Renal cortex interstitium (tissue), 11 donors: Measurements from ENCODE around the gene LCN2. TPM values are rescaled to one million over a fixed set of nuclear protein-coding genes. Genes with fewer than 3 reads are reported as not detected.
"Not testable (repeated sequence)": the region's sequence is repeated elsewhere in the genome, so short reads cannot be mapped to it uniquely, and the experiment has no call there.

ENCODE experiments used
- DNase-seq, 11 donors: peaks; one replicate each; pipeline ENCODE4 v3.0.0-alpha.2; 2013; ENCODE audit warnings: low read depth in 9 of 11, low spot score in 4 of 11; ENCODE audit errors: extremely low read depth in 1 of 11
- polyA plus RNA-seq, 3 donors: library from polyadenylated mRNA; unstranded; fragments of 120-200 nt; gene quantifications; one replicate each; pipeline ENCODE4 v1.2.1, GENCODE V29; 2013; ENCODE audit not compliant: insufficient read length in 3 of 3

LCN2 gene
- polyA plus RNA-seq, 3 donors, result 1.2 to 1.3 (median 1.2) TPM

- DNase-seq, result not testable (repeated sequence)
Measured at GRCh38 chr9:128111726-128112125, 37.5 kb upstream of the LCN2 start.

DNA sequence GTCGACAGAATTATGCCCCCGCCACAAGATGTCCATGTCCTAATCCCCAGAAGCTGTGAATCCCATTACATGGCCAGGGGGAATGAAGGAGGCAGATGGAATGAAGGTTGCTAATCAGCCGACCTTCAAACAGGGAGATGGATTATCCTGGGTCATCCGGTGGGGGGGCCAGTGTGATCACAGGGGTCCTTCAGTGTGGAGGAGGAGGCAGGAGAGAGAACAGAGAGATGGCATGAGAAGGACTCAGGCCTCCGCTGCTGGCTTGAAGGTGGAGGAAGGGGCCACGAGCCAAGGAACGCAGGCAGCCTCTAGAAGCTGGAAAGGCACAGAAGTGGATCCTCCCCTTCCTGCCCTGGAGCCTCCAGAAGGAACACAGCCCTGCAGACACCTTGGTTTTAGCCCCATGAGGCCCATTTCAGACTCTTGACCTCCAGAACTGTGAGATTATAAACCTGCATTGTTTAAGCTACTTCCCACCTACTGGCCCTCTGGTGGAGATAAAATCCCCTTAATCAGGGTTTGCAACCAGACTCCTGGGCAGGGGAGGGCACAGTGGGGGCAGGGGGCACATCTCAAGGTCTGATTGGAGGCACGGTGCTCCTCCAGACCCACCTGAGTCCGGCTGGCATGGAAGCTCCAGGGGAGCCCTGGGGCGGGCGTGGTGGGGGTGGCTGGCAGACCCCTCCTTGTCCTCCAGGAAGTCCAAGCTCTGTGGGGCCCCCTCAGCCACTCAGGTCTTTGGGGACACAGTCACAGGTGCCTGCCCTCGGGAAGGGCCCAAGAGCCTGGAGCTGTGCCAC, 35.5 kb upstream of the LCN2 start:
- DNase-seq, result no peak

GRCh38 chr9:128114326-128115186, 34.7 kb upstream of the LCN2 start:
- DNase-seq, result no peak

DNA sequence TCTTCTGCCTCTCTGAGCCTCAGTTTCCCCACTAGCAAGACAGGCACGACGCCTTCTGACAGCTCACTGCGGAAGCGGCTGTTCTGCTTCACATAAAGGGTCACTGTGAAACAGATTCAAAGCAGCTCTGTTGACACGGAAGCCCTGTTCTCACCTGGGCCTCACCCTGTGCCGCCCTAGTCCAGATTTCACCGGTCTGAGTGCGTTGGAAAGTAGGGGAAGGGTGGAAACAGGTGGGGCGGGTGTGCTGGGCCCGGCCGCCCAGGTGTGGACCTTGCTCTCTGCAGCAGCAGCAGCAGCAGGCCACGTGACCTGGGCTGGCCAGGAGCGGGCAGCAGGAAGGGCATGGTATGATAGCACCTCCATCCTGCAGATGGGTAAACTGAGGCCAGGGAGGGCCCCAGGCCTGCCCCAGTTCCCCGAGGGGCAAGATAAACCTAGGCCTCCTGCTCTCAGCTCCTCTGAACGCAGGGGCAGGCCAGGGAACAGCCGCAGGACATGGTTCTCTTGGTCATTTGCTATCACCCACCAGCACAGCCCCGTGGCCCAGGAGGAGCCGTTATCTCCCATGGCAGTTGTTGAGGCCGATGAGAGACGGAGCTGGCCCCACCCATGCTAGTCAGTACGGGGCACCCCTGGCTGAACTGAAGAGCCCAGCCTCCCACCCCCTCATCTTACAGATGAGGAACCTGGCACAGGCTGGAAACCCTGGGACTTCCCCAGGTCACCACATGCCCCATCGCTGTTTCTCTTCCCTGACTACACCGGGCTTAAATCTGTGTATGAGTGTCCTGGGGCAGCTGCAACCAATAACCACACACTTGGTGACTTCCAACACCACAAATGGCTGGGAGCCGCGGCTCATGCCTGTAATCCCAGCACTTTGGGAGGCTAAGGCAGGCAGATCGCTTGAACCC, 33.8 kb upstream of the LCN2 start:
- DNase-seq, result no peak

GRCh38 chr9:128116104-128117083, 32.9 kb upstream of the LCN2 start:
- DNase-seq, result no peak

DNA sequence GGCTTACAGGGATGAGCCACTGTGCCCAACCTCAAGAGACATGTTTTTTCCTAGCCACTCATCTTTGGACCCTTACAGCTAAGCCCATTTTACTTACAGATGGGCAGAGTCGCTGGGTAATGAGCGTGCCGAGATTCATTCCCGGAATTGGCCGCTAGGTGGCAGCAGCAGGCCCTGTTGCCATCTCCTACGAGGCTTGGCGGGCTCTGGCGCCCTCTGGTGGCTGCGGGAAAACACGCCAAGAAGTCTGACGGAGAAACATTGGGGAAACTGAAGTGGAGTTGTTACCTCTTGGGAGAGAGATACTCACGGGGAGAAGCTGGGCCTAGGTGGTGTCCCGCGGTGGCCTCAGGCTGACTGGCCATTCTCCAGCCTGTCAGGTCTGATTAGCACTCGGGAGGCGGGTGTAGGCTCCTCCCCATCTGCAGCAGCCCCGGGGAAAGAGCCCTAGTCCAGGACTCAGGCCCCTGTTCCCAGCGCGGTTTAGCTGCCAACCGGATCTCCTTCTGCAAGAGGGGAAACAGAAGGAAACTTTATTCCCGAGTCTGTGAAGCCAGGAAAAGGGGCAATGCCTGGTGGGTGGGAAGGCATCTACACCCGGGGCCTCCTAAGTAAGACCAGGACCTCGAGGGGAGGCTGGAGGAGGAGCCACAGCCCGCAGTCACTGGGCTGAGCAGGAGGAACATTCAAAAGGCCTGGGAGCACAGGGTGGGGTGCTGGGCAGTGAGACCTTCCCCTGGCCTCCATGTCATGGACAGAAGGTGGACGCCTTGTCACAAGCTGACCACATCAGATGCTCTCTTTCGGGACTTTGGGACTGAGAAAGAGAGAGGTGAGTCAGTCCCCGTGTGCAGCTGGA, 31.4 kb upstream of the LCN2 start:
- DNase-seq, result peak in 10 of 11 donors; percentile 71 to 90 (median 83)

DNA sequence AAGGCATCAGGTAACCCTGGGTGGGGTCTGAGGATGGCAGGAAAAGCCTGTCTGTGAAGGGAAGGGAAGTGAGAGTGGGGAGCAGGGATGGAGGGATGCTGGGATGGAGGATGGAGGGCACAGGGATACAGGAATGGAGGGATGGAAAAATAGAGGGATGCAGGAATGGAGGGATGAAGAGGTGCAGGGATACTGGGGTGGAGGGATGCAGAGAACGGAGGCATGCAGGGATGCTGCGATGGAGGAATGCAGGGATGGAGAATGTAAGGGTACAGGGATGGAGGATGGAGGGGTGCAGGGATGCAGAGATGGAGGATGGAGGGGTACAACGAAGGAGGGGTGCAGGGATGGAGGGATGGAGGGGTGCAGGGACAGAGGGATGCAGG, 30.8 kb upstream of the LCN2 start:
- no peak for DNase-seq

GRCh38 chr9:128118971-128119665, 30.1 kb upstream of the LCN2 start:
- DNase-seq, result no peak

DNA sequence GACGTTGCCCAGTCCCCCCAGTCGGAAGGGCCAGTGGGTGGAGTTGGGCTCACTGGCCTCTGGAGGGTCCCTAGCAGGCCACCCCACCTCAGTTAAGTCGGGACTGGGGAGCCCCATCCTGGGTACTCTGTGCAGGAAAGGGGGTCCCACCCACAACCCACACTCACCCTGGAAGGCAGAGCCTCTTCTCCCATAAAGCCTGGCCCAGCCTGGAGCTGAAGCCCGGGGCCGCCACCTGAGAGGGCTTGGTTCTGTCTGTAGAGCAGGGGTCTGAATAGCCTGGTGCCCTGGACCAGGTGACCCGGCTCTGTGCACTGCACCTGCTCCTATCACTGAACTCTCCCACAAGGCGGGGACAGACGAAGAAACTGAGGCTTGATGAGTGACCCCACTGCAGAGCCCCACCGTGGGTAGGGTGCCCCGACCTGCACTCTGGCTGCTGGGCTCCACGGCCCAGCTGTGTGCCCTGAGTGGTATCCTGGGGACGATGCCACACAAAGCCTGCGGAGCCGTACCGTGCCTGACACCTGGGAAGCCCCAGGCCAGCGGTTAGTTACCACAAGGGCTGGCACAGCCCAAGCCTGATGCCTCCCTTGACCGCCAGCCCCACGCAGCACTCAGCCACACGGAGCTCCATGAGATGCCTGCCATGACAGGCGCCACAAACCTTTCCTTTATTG, 29.1 kb upstream of the LCN2 start:
- DNase-seq, result no peak

GRCh38 chr9:128120741-128121465, 28.4 kb upstream of the LCN2 start:
- no peak for DNase-seq

DNA sequence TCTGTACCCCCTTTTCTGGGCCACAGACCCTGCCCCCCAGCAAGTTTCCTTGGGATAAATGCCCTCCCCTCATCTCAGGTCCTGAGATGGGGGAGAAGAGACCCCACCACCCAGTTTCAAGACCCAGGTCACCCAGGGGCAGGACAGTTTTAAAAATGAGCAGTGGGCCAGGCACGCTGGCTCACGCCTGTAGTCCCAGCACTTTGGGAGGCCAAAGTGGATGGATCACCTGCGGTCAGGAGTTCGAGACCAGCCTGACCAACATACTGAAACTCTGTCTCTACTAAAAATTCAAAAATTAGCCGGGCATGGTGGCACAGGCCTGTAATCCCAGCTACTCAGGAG, 27.8 kb upstream of the LCN2 start:
- DNase-seq, result no peak

DNA sequence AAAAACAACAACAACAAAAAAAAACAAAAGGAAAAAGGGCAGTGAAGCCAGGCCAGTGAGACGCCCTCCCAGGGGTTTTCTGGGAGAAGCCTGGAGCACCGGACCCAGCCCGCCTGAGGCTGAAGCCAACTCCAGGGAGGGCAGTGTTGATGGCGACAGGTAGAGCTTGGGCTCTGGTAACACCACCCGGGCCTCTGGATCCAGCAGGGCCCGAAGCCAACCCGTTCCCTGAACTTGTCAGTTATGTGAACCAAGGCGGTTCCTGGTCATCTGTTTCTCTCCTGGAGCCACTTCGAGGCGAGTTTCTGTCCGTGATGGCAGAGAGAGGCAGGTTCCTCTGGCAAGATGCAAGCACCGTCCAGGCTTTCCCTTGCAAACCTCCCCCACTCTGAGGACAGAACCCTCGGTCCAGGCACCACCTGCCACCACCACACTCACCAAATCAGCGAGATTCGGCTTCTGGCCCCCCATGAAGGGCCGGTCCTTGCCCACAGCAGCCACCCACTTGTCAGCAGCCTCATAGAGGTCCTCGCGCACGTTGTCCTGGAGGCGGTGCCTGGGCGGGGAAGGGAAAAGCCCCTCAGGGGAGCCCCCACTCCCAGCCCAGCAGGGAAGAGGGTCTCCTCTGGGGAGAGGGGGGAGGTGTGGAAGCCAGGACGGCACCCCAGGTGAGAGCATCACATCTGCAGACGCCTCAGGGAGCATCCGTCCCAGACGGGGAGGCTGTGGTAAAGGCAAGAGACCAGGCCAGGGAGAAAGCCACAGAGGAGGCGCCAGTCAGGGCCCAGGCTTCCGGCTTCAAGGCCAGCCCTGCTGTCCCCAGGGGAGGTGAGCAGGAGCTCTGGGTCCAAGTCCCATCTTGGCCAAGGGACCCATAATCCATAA, 27.1 kb upstream of the LCN2 start:
- no peak for DNase-seq

- no peak for DNase-seq
Measured at GRCh38 chr9:128122809-128123175, 26.5 kb upstream of the LCN2 start.

DNA sequence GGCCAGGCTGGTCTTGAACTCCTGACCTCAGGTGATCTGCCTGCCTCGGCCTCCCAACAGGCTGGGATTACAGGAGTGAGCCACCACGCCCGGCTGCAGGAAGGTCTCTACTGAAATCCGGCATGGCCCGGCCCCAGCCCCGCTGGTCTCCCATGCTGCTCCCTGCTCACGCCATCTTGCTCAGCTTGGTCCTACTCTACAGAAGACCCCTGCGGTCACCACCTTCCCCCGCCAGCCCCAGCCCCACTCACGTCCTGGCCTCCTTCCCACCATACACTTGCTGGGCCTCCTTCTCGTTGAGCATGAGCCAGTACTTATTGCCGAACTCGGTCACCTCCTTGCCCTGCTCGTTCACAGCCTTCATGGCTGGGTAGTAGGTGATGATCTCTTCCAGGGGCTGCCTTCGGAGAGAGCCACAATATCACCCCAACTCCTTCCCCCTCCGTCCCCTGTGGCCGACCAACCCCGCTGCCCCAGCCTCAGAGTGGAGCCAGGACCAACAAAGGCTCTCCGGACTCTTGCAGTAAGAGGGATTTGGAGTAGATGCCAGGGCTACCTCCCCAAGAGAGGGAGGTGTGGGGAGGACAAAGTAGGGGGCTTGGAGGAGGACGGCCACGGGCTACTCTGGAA, 25.7 kb upstream of the LCN2 start:
- DNase-seq, result no peak
